PC-9 (cell line): Measurements from ENCODE around the gene SOX10. TPM values are rescaled to one million over a fixed set of nuclear protein-coding genes. Genes with fewer than 3 reads are reported as not detected.
"Not testable (repeated sequence)": the region's sequence is repeated elsewhere in the genome, so short reads cannot be mapped to it uniquely, and the experiment has no call there.

ENCODE experiments used
- BruUV-seq: library from RNA; stranded (reverse); fragments of 400-500 nt; replicated peaks from 2 replicates; lab custom pipeline; 2021; lab: Mats Ljungman, UMichigan
- CTCF ChIA-PET: fragments of 300-600 bp; sonication (Branson Sonifier 250); formaldehyde crosslinking; loops from one replicate; lab custom pipeline; 2022; ENCODE audit warnings: antibody characterized with exemption; lab: Charles Lee
- POLR2A ChIA-PET: fragments of 300-600 bp; sonication (Branson Sonifier 250); formaldehyde crosslinking; loops from one replicate; lab custom pipeline; 2022; ENCODE audit warnings: antibody characterized with exemption; ENCODE audit not compliant: unreplicated experiment; lab: Charles Lee
- DNase-seq, 2 experiments: peaks; one replicate each; pipeline versions ENCODE4 v3.0.0 to v3.0.0-alpha.2; 2015 to 2022; ENCODE audit warnings: mixed read lengths in 1 of 2
- H2AFZ ChIP-seq: fragments of 200-600 bp; sonication (generic); 2 replicates; pipeline ENCODE4 v1.8.1; 2017; ENCODE audit warnings: antibody characterized with exemption
- H3F3A ChIP-seq: fragments of 200-600 bp; sonication (generic); 2 replicates; pipeline ENCODE4 v1.8.1; 2017; ENCODE audit warnings: antibody characterized with exemption, mild to moderate bottlenecking, low read depth; ENCODE audit not compliant: insufficient read depth
- H3K27ac ChIP-seq: fragments of 200-600 bp; sonication (generic); 2 replicates; pipeline ENCODE4 v1.6.1; 2016; ENCODE audit warnings: mixed run types
- H3K27me3 ChIP-seq: fragments of 200-600 bp; sonication (generic); 2 replicates; pipeline ENCODE4 v1.6.1; 2016; ENCODE audit warnings: low read depth, mixed run types; ENCODE audit not compliant: insufficient read depth
- H3K36me3 ChIP-seq: fragments of 200-600 bp; sonication (generic); 2 replicates; pipeline ENCODE4 v1.6.1; 2016; ENCODE audit warnings: low read depth, mixed run types
- H3K4me1 ChIP-seq: fragments of 200-600 bp; sonication (generic); replicated peaks from 2 replicates; pipeline ENCODE4 v1.6.1; 2016; ENCODE audit warnings: mixed run types; ENCODE audit not compliant: insufficient read depth
- H3K4me2 ChIP-seq: fragments of 200-600 bp; sonication (generic); 2 replicates; pipeline ENCODE4 v1.6.1; 2017; ENCODE audit warnings: mixed run types
- H3K4me3 ChIP-seq: fragments of 200-600 bp; sonication (generic); 2 replicates; pipeline ENCODE4 v1.6.1; 2016; ENCODE audit warnings: mixed run types
- H3K79me2 ChIP-seq: fragments of 200-600 bp; sonication (generic); 2 replicates; pipeline ENCODE4 v1.6.1; 2017; ENCODE audit warnings: low read depth, mixed run types
- H3K9me2 ChIP-seq: fragments of 200-600 bp; sonication (generic); 2 replicates; pipeline ENCODE4 v1.8.1; 2017; ENCODE audit warnings: mild to moderate bottlenecking; ENCODE audit not compliant: insufficient read depth
- H3K9me3 ChIP-seq: fragments of 200-600 bp; sonication (generic); 2 replicates; pipeline ENCODE4 v1.8.1; 2016; ENCODE audit warnings: low read depth; ENCODE audit not compliant: insufficient read depth
- H4K20me1 ChIP-seq: fragments of 200-600 bp; sonication (generic); 2 replicates; pipeline ENCODE4 v1.8.1; 2017; ENCODE audit not compliant: insufficient read depth
- EZH2 ChIP-seq: fragments of 200-600 bp; sonication (generic); IDR thresholded peaks from 2 replicates; pipeline ENCODE4 v1.8.0; 2017; ENCODE audit warnings: antibody characterized with exemption, low read depth
- intact Hi-C: fragments of 100-400 bp; cut with micrococcal nuclease; formaldehyde crosslinking; loops from one replicate; pipeline ENCODE4 v1.10.0; 2022; ENCODE audit not compliant: unreplicated experiment
- total RNA-seq: library from RNA; stranded (reverse); gene quantifications from 2 replicates; pipeline ENCODE4 v1.2.3, GENCODE V29; 2021
- TF ChIP-seq, protein P1 (sequence below): fragments of 200-600 bp; sonication (generic); conservative IDR thresholded peaks from 2 replicates; pipeline ENCODE4 v1.6.1; 2017; ENCODE audit warnings: mixed run types, antibody characterized with exemption, mild to moderate bottlenecking, moderate library complexity

The SOX10 gene
- total RNA-seq, 1 experiment from 2014 or later, result not detected

- no peaks in the 10 kb centered on the region for H3K27me3 ChIP-seq
- no peak for DNase-seq
- peaks cover 40% of the 10 kb centered on the region for H3F3A ChIP-seq
- H3K9me3 ChIP-seq, result no peaks in the 10 kb centered on the region
- peaks cover 18% of the 10 kb centered on the region for H3K4me1 ChIP-seq
- H2AFZ ChIP-seq, result no peak overlapping the region
- no peaks in the 10 kb centered on the region for H3K36me3 ChIP-seq
- TF ChIP-seq EZH2, result no peak
- TF ChIP-seq, protein P1, sequence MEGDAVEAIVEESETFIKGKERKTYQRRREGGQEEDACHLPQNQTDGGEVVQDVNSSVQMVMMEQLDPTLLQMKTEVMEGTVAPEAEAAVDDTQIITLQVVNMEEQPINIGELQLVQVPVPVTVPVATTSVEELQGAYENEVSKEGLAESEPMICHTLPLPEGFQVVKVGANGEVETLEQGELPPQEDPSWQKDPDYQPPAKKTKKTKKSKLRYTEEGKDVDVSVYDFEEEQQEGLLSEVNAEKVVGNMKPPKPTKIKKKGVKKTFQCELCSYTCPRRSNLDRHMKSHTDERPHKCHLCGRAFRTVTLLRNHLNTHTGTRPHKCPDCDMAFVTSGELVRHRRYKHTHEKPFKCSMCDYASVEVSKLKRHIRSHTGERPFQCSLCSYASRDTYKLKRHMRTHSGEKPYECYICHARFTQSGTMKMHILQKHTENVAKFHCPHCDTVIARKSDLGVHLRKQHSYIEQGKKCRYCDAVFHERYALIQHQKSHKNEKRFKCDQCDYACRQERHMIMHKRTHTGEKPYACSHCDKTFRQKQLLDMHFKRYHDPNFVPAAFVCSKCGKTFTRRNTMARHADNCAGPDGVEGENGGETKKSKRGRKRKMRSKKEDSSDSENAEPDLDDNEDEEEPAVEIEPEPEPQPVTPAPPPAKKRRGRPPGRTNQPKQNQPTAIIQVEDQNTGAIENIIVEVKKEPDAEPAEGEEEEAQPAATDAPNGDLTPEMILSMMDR, result no peak
- H3K27ac ChIP-seq, result no peak overlapping the region
- H3K4me2 ChIP-seq, result no peak overlapping the region
- POLR2A ChIA-PET, result no interaction called here
- intact Hi-C loops, result loop anchor here (5.0 kb wide), 1 partner anchor 109 kb away; the partner anchor contains the start of gene ANKRD54
- H3K9me2 ChIP-seq, result no peaks in the 10 kb centered on the region
- no TSS peak for BruUV-seq
- H4K20me1 ChIP-seq, result no peaks in the 10 kb centered on the region
- H3K4me3 ChIP-seq, result no peak overlapping the region
- H3K79me2 ChIP-seq, result peaks cover 27% of the 10 kb centered on the region
- CTCF ChIA-PET, result no interaction called here
Measured at GRCh38 chr22:37951305-37951704, 33.0 kb downstream of the SOX10 start.

GRCh38 chr22:37947142-37947795 is 37.1 kb downstream of the SOX10 start:
- H3K27me3 ChIP-seq, H3K27ac ChIP-seq, H2AFZ ChIP-seq, H3K36me3 ChIP-seq, H4K20me1 ChIP-seq, H3K4me1 ChIP-seq, H3K79me2 ChIP-seq, CTCF ChIA-PET, intact Hi-C loops, H3K9me3 ChIP-seq, H3K9me2 ChIP-seq, DNase-seq, H3K4me3 ChIP-seq, H3K4me2 ChIP-seq, BruUV-seq: not testable (repeated sequence)
- H3F3A ChIP-seq, result peaks cover 67% of the 10 kb centered on the region
- POLR2A ChIA-PET, result interaction anchor here (0.6 kb wide), 4 partner anchors 11 to 265 kb away, joined by 3 to 11 read pairs (median 6); no protein-coding TSS in a partner anchor

- H3K27ac ChIP-seq, H3K4me1 ChIP-seq, DNase-seq, H3K9me2 ChIP-seq, H3K79me2 ChIP-seq, H3K36me3 ChIP-seq, BruUV-seq, intact Hi-C loops, CTCF ChIA-PET, H2AFZ ChIP-seq, H4K20me1 ChIP-seq, H3K27me3 ChIP-seq, H3K4me3 ChIP-seq, H3K4me2 ChIP-seq, H3K9me3 ChIP-seq: not testable (repeated sequence)
- peaks cover 64% of the 10 kb centered on the region for H3F3A ChIP-seq
- POLR2A ChIA-PET, result interaction anchor here (0.7 kb wide), 1 partner anchor 9 kb away, joined by 3 read pairs; the partner anchor contains the start of gene POLR2F
Measured at GRCh38 chr22:37944423-37944822, 39.9 kb downstream of the SOX10 start.

GRCh38 chr22:37943825-37944198 is 40.5 kb downstream of the SOX10 start:
- no peaks in the 10 kb centered on the region for H3K27me3 ChIP-seq
- POLR2A ChIA-PET, result interaction anchor here (0.7 kb wide), 2 partner anchors 10 to 38 kb away, joined by 3 to 4 read pairs; partner anchors contain the start of gene POLR2F
- peaks cover 9% of the 10 kb centered on the region for H3K36me3 ChIP-seq
- intact Hi-C loops, result no loop called here
- H3K9me3 ChIP-seq, result no peaks in the 10 kb centered on the region
- CTCF ChIA-PET, result no interaction called here
- TF ChIP-seq, protein P1, result no peak
- no peak for TF ChIP-seq EZH2
- no peaks in the 10 kb centered on the region for H3K4me1 ChIP-seq
- H3K4me3 ChIP-seq, result no peak overlapping the region
- no peak overlapping the region for H2AFZ ChIP-seq
- no peak for DNase-seq
- no peak overlapping the region for H3K27ac ChIP-seq
- H4K20me1 ChIP-seq, result 0 out of 2 replicates have a peak, but pooled peaks cover 3% of the 10 kb centered on the region
- no TSS peak for BruUV-seq
- peaks cover 64% of the 10 kb centered on the region for H3F3A ChIP-seq
- no peaks in the 10 kb centered on the region for H3K9me2 ChIP-seq
- H3K4me2 ChIP-seq, result no peak overlapping the region
- no peaks in the 10 kb centered on the region for H3K79me2 ChIP-seq
